K562 (cell line): Measurements from ENCODE around the gene C1orf198. TPM values are rescaled to one million over a fixed set of nuclear protein-coding genes. Genes with fewer than 3 reads are reported as not detected.
A peak's percentile ranks its signal among the peaks of the same experiment; 100 is the strongest.

Experiments
- BRD4 ChIP-seq: fragments of 200-600 bp; sonication (generic); IDR thresholded peaks from 2 replicates; pipeline ENCODE4 v1.6.1; 2017; ENCODE audit warnings: inconsistent platforms
- HMG20A ChIP-seq: fragments of 450-650 bp; formaldehyde crosslinking; conservative IDR thresholded peaks from 2 replicates; pipeline ENCODE4 v1.4.0; 2020; ENCODE audit warnings: mild to moderate bottlenecking, mixed read lengths
- OTX1 ChIP-seq: fragments of 450-650 bp; formaldehyde crosslinking; IDR thresholded peaks from 2 replicates; pipeline ENCODE4 v1.4.0; 2022; ENCODE audit warnings: mild to moderate bottlenecking
- RCOR1 ChIP-seq, 2 experiments: IDR thresholded peaks; 2 replicates each; pipeline ENCODE4 v1.6.1; 2012; ENCODE audit warnings: low read depth in 2 of 2, low read length in 2 of 2, borderline replicate concordance in 1 of 2, improper control_type of control experiment in 1 of 2
- SMC3 ChIP-seq: conservative IDR thresholded peaks from 2 replicates; pipeline ENCODE4 v1.6.1; 2011; ENCODE audit warnings: low read depth, low read length, improper control_type of control experiment; ENCODE audit not compliant: insufficient read depth
- SNRNP70 ChIP-seq: fragments of 200-400 bp; formaldehyde crosslinking; optimal IDR thresholded peaks from 2 replicates; pipeline ENCODE3; 2017; ENCODE audit warnings: low read depth, low read length
- STAT5A ChIP-seq: IDR thresholded peaks from 2 replicates; pipeline ENCODE4 v1.6.1; 2012; ENCODE audit warnings: low read length, inconsistent platforms, borderline replicate concordance
- STAT5B ChIP-seq: fragments of 250-450 bp; sonication (Bioruptor Pico); IDR thresholded peaks from 2 replicates; pipeline ENCODE4 v1.8.0; 2021; ENCODE audit warnings: mild to moderate bottlenecking, inconsistent platforms
- polyA plus RNA-seq, 8 experiments: library from polyadenylated mRNA; depleted of rRNA in 4 of 8; stranded (reverse) in 5 of 8; unstranded in 3 of 8; fragments of >200 nt; fragmentation: Nextera tagmentation in 2 of 8; fragmentation: Illumina TruSeq in 1 of 8; extraction: Ambion mirVana in 2 of 8; extraction: Trizol in 1 of 8; gene quantifications; 2 replicates each; pipeline versions ENCODE4 v1.2.1 to v1.2.3, GENCODE V29; 2011 to 2014; ENCODE audit warnings: inconsistent platforms in 1 of 8, missing spikeins in 1 of 8
- total RNA-seq, 7 experiments: library from RNA; depleted of rRNA in 6 of 7; stranded (reverse); fragments of >200 nt in 6 of 7; fragmentation: Illumina TruSeq in 2 of 7; extraction: Trizol in 2 of 7; gene quantifications; 2 replicates each; pipeline versions ENCODE4 v1.2.1 to v1.2.3, GENCODE V29; 2011 to 2021; ENCODE audit warnings: low replicate concordance in 1 of 7
- TF ChIP-seq, protein P1 (sequence below): fragments of 250-450 bp; sonication (Bioruptor Pico); IDR thresholded peaks from 2 replicates; pipeline ENCODE4 v1.8.0; 2022; ENCODE audit warnings: inconsistent platforms, mild to moderate bottlenecking, moderate library complexity, borderline replicate concordance
- TF ChIP-seq, protein P2 (sequence below): IDR thresholded peaks from 2 replicates; pipeline ENCODE4 v1.6.1; 2011; ENCODE audit not compliant: insufficient read length; ENCODE audit errors: extremely low read depth
- TF ChIP-seq, protein P3 (sequence below): fragments of 250-450 bp; sonication (Bioruptor Pico); IDR thresholded peaks from 2 replicates; pipeline ENCODE4 v1.5.0; 2020; ENCODE audit warnings: mild to moderate bottlenecking
- TF ChIP-seq, protein P4 (sequence below), 2 experiments: IDR thresholded peaks; 2 replicates each; pipeline ENCODE4 v1.6.1; 2011; ENCODE audit warnings: borderline replicate concordance in 1 of 2, control low read depth in 1 of 2, low read depth in 1 of 2, low read length in 1 of 2, mild to moderate bottlenecking in 1 of 2, mixed read lengths in 1 of 2, moderate library complexity in 1 of 2; ENCODE audit not compliant: insufficient read depth in 1 of 2, insufficient read length in 1 of 2, poor library complexity in 1 of 2, severe bottlenecking in 1 of 2; ENCODE audit errors: extremely low read depth in 1 of 2
- TF ChIP-seq, protein P5 (sequence below): fragments of 450-650 bp; IDR thresholded peaks from 2 replicates; pipeline ENCODE4 v1.6.1; 2014; ENCODE audit warnings: low read depth, mild to moderate bottlenecking, moderate library complexity, borderline replicate concordance

Gene C1orf198
- total and polyA plus RNA-seq, 9 of the 15 experiments (the other 6 are each of a cell fraction or from before 2014, with no cell fraction given): 2.0 to 15.1 (median 10.4) TPM

DNA sequence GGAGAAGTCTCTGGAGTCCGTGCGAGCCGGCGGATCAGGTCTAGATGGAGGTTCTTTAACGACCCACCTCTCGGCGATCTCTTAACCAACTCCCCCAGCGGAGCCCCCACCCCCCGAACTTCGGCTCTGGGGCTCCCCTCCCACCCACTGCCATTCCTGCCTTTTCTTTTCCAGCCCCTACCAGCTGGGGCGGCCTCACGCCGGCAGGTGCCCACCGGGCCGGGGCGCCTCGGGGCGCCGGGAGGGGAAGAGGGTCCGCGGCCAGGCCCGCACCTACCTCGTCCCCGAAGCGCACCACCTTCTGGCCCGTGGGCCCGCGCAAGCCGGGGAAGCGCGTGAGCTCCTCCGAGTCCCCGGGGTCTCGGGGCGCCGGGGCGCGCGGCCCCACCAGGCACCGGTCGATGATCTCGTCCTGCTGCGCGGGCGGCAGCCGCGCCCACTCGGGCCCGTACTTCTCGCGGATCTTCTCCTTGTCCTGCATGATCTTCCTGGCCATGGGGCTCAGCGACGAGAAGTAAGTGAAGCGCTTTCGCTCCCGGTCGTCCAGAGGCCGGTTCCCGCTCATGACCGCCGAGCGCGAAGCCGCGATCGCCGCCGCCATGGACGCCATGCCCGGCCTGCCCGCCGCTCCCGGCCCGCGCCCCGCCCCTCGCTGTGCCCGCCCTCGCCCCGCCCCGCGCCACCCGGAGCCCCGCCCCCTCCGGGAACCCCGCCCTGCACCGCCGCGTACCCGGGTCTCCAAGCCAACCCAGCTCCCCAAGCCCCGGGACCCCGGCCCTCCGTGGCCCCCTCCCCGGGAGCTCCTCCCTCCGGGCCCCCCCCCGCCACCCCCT is at the start of gene C1orf198 (continued):
- TF ChIP-seq, protein P1, sequence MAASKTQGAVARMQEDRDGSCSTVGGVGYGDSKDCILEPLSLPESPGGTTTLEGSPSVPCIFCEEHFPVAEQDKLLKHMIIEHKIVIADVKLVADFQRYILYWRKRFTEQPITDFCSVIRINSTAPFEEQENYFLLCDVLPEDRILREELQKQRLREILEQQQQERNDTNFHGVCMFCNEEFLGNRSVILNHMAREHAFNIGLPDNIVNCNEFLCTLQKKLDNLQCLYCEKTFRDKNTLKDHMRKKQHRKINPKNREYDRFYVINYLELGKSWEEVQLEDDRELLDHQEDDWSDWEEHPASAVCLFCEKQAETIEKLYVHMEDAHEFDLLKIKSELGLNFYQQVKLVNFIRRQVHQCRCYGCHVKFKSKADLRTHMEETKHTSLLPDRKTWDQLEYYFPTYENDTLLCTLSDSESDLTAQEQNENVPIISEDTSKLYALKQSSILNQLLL (CRISPR knock-in tag): no peak
- TF ChIP-seq, protein P2, sequence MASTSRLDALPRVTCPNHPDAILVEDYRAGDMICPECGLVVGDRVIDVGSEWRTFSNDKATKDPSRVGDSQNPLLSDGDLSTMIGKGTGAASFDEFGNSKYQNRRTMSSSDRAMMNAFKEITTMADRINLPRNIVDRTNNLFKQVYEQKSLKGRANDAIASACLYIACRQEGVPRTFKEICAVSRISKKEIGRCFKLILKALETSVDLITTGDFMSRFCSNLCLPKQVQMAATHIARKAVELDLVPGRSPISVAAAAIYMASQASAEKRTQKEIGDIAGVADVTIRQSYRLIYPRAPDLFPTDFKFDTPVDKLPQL: no peak
- TF ChIP-seq SNRNP70 (no peak), SMC3 (no peak), BRD4 (no peak), HMG20A (CRISPR knock-in tag) (no peak), STAT5A (no peak), STAT5B (CRISPR knock-in tag) (no peak), RCOR1 (IDR thresholded peaks at IDR 0.05; ENCODE audit: borderline replicate concordance in 1 of 2, low read depth in 2 of 2, low read length in 2 of 2) (no peak), OTX1 (CRISPR knock-in tag) (no peak)
- TF ChIP-seq, protein P3, sequence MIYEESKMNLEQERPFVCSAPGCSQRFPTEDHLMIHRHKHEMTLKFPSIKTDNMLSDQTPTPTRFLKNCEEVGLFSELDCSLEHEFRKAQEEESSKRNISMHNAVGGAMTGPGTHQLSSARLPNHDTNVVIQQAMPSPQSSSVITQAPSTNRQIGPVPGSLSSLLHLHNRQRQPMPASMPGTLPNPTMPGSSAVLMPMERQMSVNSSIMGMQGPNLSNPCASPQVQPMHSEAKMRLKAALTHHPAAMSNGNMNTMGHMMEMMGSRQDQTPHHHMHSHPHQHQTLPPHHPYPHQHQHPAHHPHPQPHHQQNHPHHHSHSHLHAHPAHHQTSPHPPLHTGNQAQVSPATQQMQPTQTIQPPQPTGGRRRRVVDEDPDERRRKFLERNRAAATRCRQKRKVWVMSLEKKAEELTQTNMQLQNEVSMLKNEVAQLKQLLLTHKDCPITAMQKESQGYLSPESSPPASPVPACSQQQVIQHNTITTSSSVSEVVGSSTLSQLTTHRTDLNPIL (CRISPR knock-in tag): no peak
- TF ChIP-seq, protein P4, sequence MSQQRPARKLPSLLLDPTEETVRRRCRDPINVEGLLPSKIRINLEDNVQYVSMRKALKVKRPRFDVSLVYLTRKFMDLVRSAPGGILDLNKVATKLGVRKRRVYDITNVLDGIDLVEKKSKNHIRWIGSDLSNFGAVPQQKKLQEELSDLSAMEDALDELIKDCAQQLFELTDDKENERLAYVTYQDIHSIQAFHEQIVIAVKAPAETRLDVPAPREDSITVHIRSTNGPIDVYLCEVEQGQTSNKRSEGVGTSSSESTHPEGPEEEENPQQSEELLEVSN (IDR thresholded peaks at IDR 0.05; ENCODE audit: borderline replicate concordance in 1 of 2, extremely low read depth in 1 of 2, insufficient read depth in 1 of 2, insufficient read length in 1 of 2, low read depth in 1 of 2, low read length in 1 of 2, poor library complexity in 1 of 2, severe bottlenecking in 1 of 2): peak; percentile 51 to 73
- TF ChIP-seq, protein P5, sequence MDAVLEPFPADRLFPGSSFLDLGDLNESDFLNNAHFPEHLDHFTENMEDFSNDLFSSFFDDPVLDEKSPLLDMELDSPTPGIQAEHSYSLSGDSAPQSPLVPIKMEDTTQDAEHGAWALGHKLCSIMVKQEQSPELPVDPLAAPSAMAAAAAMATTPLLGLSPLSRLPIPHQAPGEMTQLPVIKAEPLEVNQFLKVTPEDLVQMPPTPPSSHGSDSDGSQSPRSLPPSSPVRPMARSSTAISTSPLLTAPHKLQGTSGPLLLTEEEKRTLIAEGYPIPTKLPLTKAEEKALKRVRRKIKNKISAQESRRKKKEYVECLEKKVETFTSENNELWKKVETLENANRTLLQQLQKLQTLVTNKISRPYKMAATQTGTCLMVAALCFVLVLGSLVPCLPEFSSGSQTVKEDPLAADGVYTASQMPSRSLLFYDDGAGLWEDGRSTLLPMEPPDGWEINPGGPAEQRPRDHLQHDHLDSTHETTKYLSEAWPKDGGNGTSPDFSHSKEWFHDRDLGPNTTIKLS: no peak
